K562 (cell line): Measurements from ENCODE around the gene ARHGDIA. TPM values are rescaled to one million over a fixed set of nuclear protein-coding genes. Genes with fewer than 3 reads are reported as not detected.
A peak's percentile ranks its signal among the peaks of the same experiment; 100 is the strongest.

ENCODE experiments used
- ATAC-seq: fragments of 200-7000 bp; cut with Tn5 transposase; 3 replicates; pipeline ENCODE4 v1.9.1; 2020; ENCODE audit warnings: moderate library complexity
- BruUV-seq: library from RNA; stranded (reverse); fragments of 400-500 nt; replicated peaks from 2 replicates; lab custom pipeline; 2021; lab: Mats Ljungman, UMichigan
- CTCF ChIA-PET: fragments of 300-600 bp; formaldehyde crosslinking; extraction: SDS; loops from one replicate; lab custom pipeline; 2021; ENCODE audit warnings: low intra/inter-chr PET ratio; lab: Yijun Ruan, JAX
- POLR2A ChIA-PET: fragments of 300-600, 350-650 bp; sonication (Branson Sonifier 250); formaldehyde crosslinking; extraction: SDS; loops from one replicate; lab custom pipeline; 2021; ENCODE audit warnings: antibody characterized with exemption, inconsistent platforms; lab: Yijun Ruan, JAX
- DNase-seq, 4 experiments: peaks; one replicate each; pipeline versions ENCODE4 v3.0.0 to v3.0.0-alpha.2; 2011 to 2018; ENCODE audit warnings: low spot score in 3 of 4, mixed read lengths in 3 of 4; ENCODE audit errors: extremely low read depth in 1 of 4
- FAIRE-seq: peaks from 2 replicates; lab custom pipeline; 2011; peaks lifted over from hg19 to GRCh38; lab: Jason Lieb, UNC
- H2AFZ ChIP-seq: 2 replicates; pipeline ENCODE4 v1.6.0; 2011; ENCODE audit warnings: low read depth, low read length, control low read depth, inconsistent platforms
- H3K27ac ChIP-seq: fragments of 200-600 bp; 3 replicates; pipeline ENCODE4 v1.8.0; 2011; ENCODE audit warnings: low read depth, mild to moderate bottlenecking, control low read depth, inconsistent platforms, low read length, moderate library complexity, mixed read lengths; ENCODE audit errors: extremely low read depth
- H3K27me3 ChIP-seq, 2 experiments: fragments of 300-600 bp in 1 of 2; 2 replicates in 1 of 2; 3 replicates in 1 of 2; pipeline versions ENCODE4 v1.6.0 to v1.8.0; 2011; ENCODE audit warnings: inconsistent platforms in 2 of 2, low read length in 2 of 2, mild to moderate bottlenecking in 1 of 2, mixed read lengths in 1 of 2, moderate library complexity in 1 of 2; ENCODE audit not compliant: control insufficient read depth in 2 of 2, insufficient read depth in 2 of 2
- H3K36me3 ChIP-seq: fragments of 300-600 bp; 3 replicates; pipeline ENCODE4 v1.8.0; 2011; ENCODE audit warnings: mild to moderate bottlenecking, low read length, inconsistent platforms; ENCODE audit not compliant: control insufficient read depth, insufficient read depth
- H3K4me1 ChIP-seq, 2 experiments: fragments of 200-600 bp in 1 of 2; replicated peaks in 1 of 2; 2 replicates in 1 of 2; 3 replicates in 1 of 2; pipeline versions ENCODE4 v1.5.1 to v1.8.0; 2011; ENCODE audit warnings: inconsistent platforms in 2 of 2, low read length in 2 of 2, mild to moderate bottlenecking in 1 of 2, mixed read lengths in 1 of 2, moderate library complexity in 1 of 2; ENCODE audit not compliant: control insufficient read depth in 2 of 2, insufficient read depth in 2 of 2
- H3K4me2 ChIP-seq: 2 replicates; pipeline ENCODE4 v1.6.1; 2011; ENCODE audit warnings: low read length, control low read depth, inconsistent platforms, mixed read lengths; ENCODE audit not compliant: insufficient read depth
- H3K4me3 ChIP-seq: fragments of 200-600 bp; sonication (generic), shearing (Covaris generic); 2 replicates; pipeline ENCODE4 v1.5.1; 2016; ENCODE audit warnings: control low read depth, inconsistent platforms
- H3K79me2 ChIP-seq: fragments of 200-600 bp; 3 replicates; pipeline ENCODE4 v1.8.0; 2011; ENCODE audit warnings: low read length, inconsistent platforms; ENCODE audit not compliant: control insufficient read depth, insufficient read depth
- H3K9ac ChIP-seq, 2 experiments: 2 replicates each; pipeline versions ENCODE4 v1.6.0 to v1.6.1; 2011; ENCODE audit warnings: low read depth in 2 of 2, low read length in 2 of 2, control low read depth in 1 of 2, inconsistent platforms in 1 of 2, mild to moderate bottlenecking in 1 of 2, mixed read lengths in 1 of 2; ENCODE audit not compliant: insufficient read depth in 1 of 2
- H3K9me1 ChIP-seq: one replicate; pipeline ENCODE4 v1.6.0; 2011; ENCODE audit warnings: inconsistent platforms, mild to moderate bottlenecking, low read length, moderate library complexity; ENCODE audit not compliant: control insufficient read depth, insufficient read depth
- H3K9me3 ChIP-seq: replicated peaks from 2 replicates; pipeline ENCODE4 v1.5.1; 2011; ENCODE audit warnings: low read depth, low read length, inconsistent platforms; ENCODE audit not compliant: control insufficient read depth, insufficient read depth
- H4K20me1 ChIP-seq: replicated peaks from 2 replicates; pipeline ENCODE4 v1.6.1; 2011; ENCODE audit warnings: low read length, inconsistent platforms, mixed read lengths; ENCODE audit not compliant: control insufficient read depth, insufficient read depth
- COPS2 ChIP-seq: fragments of 450-650 bp; conservative IDR thresholded peaks from 2 replicates; pipeline ENCODE4 v1.6.1; 2016; ENCODE audit warnings: mild to moderate bottlenecking, moderate library complexity
- POLR2G ChIP-seq: fragments of 200-400 bp; formaldehyde crosslinking; IDR thresholded peaks from 2 replicates; pipeline ENCODE4 v1.6.1; 2017; ENCODE audit warnings: low read depth, mild to moderate bottlenecking, antibody characterized with exemption, low read length, moderate library complexity
- RBFOX2 ChIP-seq: fragments of 200-400 bp; formaldehyde crosslinking; IDR thresholded peaks from 2 replicates; pipeline ENCODE4 v1.6.1; 2017; ENCODE audit warnings: low read depth, mild to moderate bottlenecking, low read length, moderate library complexity
- WGBS: fragments of 100-300 bp; shearing (Covaris generic); methylation state at CpG from one replicate; pipeline ENCODE4 v1.1.6; 2016; ENCODE audit warnings: low coverage, mixed read lengths; ENCODE audit not compliant: insufficient coverage; ENCODE audit errors: missing lambda C conversion rate; 5-methylcytosine and 5-hydroxymethylcytosine counted together
- in situ Hi-C: fragments of 300-500 bp; cut with MboI; formaldehyde crosslinking; loops from 4 replicates; pipeline ENCODE4 v1.15.0; 2018; ENCODE audit warnings: inconsistent platforms, mixed read lengths
- intact Hi-C: fragments of 100-400 bp; cut with micrococcal nuclease; formaldehyde crosslinking; loops from 2 replicates; pipeline ENCODE4 v1.14.2; 2022
- polyA plus RNA-seq, 8 experiments: library from polyadenylated mRNA; depleted of rRNA in 4 of 8; stranded (reverse) in 5 of 8; unstranded in 3 of 8; fragments of >200 nt; fragmentation: Nextera tagmentation in 2 of 8; fragmentation: Illumina TruSeq in 1 of 8; extraction: Ambion mirVana in 2 of 8; extraction: Trizol in 1 of 8; gene quantifications; 2 replicates each; pipeline versions ENCODE4 v1.2.1 to v1.2.3, GENCODE V29; 2011 to 2014; ENCODE audit warnings: inconsistent platforms in 1 of 8, missing spikeins in 1 of 8
- total RNA-seq, 7 experiments: library from RNA; depleted of rRNA in 6 of 7; stranded (reverse); fragments of >200 nt in 6 of 7; fragmentation: Illumina TruSeq in 2 of 7; extraction: Trizol in 2 of 7; gene quantifications; 2 replicates each; pipeline versions ENCODE4 v1.2.1 to v1.2.3, GENCODE V29; 2011 to 2021; ENCODE audit warnings: low replicate concordance in 1 of 7
- TF ChIP-seq, protein P1 (sequence below): sonication (generic); formaldehyde crosslinking; IDR thresholded peaks from 2 replicates; pipeline ENCODE4 v1.8.1; 2023; ENCODE audit warnings: mild to moderate bottlenecking, missing genetic modification reagents

Gene ARHGDIA
- total and polyA plus RNA-seq, 9 of the 15 experiments (the other 6 are each of a cell fraction or from before 2014, with no cell fraction given): 9.6 to 340 (median 97.6) TPM

DNA sequence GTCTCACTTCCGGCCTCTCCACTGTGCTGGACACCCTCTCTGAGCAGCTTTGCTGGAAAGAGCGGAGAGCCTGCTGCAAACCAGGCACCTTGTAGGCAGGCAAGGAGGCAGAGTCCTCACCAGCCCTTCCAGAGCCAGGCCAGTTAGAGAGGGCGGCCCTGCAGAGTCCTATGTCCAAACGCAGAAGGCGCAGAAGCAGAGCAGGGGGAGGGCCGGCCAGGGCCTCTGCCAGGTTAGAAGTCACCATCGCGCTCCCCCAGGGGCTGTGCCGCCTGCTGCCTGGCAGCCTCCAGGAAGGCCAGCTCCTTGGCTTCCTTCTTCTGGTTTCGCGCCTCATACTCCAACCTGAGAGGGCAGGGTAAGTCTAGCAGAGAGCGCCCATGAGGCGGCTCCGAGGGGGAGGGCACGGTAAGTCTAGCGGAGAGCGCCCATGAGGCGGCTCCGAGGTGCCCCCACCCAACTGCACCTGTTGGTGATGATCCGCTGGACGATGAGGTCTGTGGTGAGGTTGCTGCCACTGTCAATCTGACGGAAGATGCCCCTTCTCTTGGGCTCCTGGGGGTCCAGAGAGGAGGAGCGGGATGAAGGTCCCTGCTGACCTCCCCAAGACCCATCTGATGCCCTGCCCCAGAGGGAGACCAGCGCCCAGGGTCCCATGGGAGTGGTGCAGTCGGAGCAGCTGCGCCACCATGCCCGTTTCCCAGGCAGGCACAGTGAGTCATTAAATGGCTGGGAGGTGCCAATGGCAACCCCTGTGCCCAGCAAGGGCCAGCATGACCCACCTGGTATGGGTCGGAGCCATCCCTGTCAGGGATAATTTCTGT is 33.7 kb upstream of the ARHGDIA start:
- TF ChIP-seq COPS2 (no peak), POLR2G (peak; percentile 50; the same call in 1 of the 2 replicates), RBFOX2 (peak; percentile 21; the same call in 1 of the 2 replicates)
- TF ChIP-seq, protein P1, sequence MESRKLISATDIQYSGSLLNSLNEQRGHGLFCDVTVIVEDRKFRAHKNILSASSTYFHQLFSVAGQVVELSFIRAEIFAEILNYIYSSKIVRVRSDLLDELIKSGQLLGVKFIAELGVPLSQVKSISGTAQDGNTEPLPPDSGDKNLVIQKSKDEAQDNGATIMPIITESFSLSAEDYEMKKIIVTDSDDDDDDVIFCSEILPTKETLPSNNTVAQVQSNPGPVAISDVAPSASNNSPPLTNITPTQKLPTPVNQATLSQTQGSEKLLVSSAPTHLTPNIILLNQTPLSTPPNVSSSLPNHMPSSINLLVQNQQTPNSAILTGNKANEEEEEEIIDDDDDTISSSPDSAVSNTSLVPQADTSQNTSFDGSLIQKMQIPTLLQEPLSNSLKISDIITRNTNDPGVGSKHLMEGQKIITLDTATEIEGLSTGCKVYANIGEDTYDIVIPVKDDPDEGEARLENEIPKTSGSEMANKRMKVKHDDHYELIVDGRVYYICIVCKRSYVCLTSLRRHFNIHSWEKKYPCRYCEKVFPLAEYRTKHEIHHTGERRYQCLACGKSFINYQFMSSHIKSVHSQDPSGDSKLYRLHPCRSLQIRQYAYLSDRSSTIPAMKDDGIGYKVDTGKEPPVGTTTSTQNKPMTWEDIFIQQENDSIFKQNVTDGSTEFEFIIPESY (CRISPR knock-in tag): peak; percentile 82
- H3K9me1 ChIP-seq: peaks cover 3% of the 10 kb centered on the region
- no peak overlapping the region for H3K4me3 ChIP-seq
- TSS peak; percentile 38 for BruUV-seq
- no peak for ATAC-seq
- 92% methylated on average over 25 of the region's 28 CpGs for WGBS
- ChIA-PET CTCF (no interaction called here), POLR2A (interaction anchor here (0.6 to 1.2 kb wide), 5 partner anchors 12 to 1626 kb away, joined by 3 to 6 read pairs (median 3); no protein-coding TSS in a partner anchor)
- H3K27ac ChIP-seq: no peak overlapping the region
- H3K9ac ChIP-seq: 0 out of 4 replicates have a peak overlapping the region, but pooled peaks of 1 of the 2 experiments have one; percentile 4
- FAIRE-seq: no peak
- no peak overlapping the region for H3K4me2 ChIP-seq
- H3K36me3 ChIP-seq: peaks cover 74% of the 10 kb centered on the region; the same call in 2 of the 3 replicates
- no peak overlapping the region for H2AFZ ChIP-seq
- no peaks in the 10 kb centered on the region for H3K9me3 ChIP-seq
- H3K79me2 ChIP-seq: peaks cover 9% of the 10 kb centered on the region
- no peaks in the 10 kb centered on the region; the same call in 1 of the 2 replicates for H4K20me1 ChIP-seq
- intact Hi-C loops (no loop called here), in situ Hi-C loops (no loop called here)
- no peaks in the 10 kb centered on the region for H3K27me3 ChIP-seq
- no peak for DNase-seq
- H3K4me1 ChIP-seq: peaks cover 16 to 94% of the 10 kb centered on the region in 2 experiments
